ENCODE results near the gene NFKBIE.

NFKBIE gene

DNA sequence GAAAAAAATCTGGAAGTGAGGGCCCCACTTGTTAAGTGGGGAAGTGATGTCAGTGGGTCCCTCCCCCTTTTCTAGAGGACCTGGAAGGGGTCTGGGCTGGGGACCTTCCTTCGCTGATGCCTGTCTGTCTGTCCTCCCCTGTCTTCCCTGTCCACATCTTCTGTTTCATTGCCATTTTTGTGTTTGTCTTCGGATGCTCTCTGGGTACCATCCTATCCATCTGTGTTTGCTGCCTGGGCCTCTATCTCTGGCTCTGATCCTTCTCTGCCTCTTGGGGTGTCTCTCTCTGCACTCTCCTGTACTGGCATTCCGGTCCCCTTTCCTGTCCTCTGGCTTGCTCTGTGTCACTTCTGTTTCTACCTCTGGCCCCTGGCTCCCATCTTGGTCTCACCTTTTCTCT lies 7.2 kb upstream of the NFKBIE start:
- DNase-seq, result no peak

DNA sequence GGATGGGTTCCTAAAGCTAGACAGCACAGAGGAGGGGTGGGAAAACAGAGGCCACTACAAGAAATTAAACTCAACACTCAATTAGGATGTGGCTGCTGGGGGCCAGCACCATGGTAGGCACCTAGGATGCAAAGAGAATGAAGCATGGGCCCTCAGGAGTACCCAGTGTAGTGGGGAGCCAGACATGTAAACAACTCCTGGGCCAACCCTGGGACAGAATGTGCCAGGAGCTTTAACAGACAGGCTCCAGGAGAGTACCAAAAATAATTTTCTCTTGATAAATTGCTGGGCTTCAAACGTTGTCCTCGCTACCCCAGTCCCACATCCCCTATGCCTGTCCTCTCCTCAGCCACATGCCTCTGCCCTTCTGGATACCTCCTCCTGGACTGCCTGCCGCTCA lies 6.6 kb upstream of the NFKBIE start:
- DNase-seq, result no peak

DNA sequence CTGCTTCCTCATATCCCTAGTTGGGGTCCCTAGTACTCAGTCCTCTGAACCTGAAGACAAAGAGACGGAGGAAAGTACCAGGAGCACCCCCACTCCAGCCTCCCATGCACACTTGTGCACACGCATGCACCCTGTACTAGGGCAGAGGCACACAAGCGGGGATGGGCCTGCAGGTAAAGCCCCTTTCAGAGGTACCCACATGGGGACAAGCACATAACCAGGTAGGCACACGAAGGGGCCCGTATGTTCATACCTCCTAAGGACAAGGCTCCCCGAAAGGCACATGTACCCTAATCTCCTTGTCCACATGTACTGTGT lies 6.0 kb upstream of the NFKBIE start:
- DNase-seq, result no peak

DNA sequence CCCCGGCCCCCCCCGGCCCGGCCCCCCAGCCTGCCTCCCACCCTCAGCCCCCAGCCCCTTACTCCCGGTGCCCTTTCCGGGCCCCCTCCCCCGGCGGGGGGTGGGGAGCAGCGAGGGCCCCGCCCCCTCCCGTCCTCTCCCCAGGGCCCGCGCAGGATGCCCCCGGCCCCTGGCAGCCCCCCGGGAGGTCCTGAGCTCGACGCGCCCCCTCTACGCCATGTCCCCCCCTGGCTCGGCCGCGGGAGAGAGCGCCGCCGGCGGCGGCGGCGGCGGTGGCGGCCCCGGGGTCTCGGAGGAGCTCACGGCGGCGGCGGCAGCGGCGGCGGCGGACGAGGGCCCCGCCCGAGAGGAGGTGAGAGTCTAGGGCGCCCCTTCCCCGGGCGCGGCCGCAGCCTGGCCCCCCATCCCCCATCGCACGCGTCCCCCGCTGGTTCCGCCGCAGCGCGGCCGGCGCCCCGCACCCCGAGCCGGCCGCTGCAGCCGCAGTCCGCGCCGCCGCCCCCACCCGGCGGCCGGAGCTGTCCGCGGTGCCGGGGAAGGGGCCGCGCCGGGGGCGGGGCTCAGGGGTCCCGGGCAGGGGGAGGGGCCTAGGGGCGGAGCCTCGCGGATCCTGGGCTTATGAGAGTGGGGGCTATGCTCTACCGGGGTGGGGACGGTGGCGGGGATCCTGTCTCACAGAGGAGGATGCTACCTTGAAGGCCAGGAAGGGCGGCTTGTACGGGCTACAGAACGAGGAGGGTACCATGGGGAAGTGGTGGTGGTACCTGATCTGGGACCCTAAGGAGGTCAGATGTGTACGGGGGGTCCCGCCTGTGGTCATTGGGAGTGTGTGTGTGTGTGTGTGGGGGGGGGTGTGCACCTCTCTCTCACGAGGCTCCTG lies 5.4 kb upstream of the NFKBIE start:
- DNase-seq, result no peak

DNA sequence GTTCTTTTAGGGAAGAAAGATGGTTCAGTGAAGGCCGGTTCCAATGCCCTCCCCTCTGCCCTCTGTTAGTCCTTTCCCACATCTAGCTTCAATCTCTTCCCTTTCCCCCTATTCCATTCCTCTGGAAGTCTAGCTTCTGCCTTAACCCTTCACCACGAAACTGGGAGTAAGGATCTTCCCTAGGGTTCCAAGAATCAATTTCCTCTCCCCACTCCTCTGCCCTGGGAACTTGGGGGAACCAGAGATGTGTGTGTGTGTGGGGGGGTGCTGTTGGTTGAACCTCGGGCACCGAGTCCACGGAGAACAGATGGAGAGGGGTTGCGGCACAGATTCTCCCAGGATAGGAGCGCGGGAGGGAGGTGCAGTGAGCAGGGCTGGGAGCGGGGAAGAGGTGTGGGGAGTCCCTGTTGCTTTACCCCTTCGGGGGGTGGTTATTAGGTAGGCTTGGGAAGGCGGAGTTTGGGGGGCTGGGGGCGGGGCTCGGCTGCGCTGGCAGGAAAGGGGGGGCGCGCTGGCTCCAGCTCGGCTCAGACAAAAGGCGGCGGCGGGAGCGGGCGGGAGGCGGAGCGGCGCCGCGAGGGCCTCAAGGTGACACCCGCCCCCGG lies 4.7 kb upstream of the NFKBIE start, which contains the start of gene TMEM151B:
TSS of gene TMEM151B (plus strand) at position 530 of the 605 bp plus-strand sequence. CDS start 293 bp downstream, outside the sequence.
- DNase-seq, result no peak

DNA sequence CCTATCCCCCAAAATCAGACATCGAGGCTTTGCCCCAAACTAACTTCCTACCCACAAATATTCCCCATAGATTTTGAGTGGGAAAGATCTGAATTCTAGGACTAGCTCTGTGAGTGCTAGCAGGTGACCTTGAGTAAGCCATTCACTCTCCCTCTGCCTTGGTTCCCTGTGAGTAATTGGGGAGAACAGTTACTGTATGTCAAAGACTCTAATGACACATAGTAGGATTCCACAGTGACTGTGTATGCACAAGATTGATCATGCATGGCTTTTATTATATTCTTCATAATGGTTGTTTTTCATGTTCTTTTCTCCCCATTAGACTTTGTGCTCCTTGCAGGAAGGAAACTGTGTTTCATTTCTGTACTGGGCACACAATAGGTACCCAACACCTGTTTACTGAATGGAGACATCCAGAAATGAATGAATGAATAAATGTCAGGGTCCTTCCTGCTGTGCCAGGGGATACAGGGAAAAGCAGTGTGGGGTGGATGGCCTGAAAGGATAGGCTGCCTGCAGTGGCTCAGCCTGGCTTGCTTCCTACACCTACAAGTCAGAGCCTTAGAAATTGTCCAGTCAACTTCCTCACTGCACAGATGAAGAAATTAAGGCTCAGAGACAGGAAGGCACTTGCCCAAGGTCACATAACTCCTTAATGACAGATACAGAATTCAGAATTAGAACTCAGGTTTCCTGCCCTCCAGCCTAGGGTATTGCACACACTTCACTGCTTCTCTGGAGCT lies 4.0 kb upstream of the NFKBIE start:
- no peak for DNase-seq

DNA sequence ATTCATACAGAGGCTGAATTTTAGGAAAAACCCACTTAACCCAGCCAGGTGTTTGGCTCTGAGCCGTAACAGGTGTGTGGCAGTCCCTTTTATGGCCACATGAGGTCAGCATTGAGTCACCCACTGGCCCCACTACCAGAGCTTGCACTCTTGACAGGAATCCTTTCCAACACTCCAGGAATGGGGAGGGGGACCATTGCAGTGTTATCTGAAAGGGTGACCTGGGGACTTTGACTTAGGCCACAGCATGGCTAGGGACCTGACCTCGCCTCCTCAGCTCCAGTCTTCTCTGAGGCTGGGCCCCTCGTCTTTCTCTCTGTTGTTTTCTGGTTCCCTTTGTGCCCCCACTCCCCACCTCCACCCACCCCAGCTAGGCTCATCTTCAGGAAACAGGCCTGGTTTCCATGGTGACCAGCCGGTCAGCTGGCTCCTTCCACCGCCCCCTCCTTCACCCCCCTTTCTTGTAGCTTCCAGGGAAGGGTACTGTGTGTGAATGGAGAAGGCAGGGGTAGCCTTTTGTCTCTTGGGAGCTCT lies 2.8 kb upstream of the NFKBIE start:
- peak; percentile 67 for DNase-seq

DNA sequence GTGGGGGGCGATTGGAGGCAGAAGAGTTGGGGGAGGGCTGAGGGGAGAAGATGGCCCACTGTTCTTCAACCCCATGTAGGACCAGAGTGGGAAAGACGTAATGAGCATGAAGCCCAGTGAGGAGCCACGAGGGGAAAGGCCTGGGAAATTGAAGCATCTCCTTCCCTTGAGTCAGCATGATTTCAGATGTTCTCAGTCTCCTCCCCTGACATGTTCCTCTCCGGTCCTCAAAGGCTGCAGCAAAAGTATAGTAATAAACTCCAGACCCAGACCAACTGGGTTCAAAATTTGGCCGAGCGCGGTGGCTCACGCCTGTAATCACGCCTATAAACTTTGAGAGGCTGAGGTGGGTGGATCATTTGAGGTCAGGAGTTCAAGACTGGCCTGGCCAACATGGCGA lies 1.9 kb upstream of the NFKBIE start:
- DNase-seq, result no peak

DNA sequence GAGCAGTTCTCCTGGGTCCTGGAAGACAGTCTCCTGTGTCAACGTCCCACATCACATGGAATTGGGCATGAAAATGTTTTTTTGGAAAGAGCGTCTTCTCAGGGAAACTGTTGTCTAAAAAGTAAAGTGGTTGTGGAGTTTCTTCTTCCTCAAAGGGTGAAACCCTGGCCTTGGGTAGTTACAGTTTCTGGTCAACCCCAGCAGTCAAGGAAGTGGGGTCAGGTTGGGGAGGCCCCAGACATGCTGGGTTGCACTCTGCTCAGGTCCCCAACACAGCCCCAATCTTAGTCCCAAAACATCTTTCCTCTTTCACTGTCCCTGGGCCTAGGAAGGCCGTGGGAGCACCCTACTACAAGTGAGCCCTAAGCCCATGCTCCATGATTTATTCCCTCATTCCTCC lies 996 bp upstream of the NFKBIE start:
- DNase-seq, result no peak

DNA sequence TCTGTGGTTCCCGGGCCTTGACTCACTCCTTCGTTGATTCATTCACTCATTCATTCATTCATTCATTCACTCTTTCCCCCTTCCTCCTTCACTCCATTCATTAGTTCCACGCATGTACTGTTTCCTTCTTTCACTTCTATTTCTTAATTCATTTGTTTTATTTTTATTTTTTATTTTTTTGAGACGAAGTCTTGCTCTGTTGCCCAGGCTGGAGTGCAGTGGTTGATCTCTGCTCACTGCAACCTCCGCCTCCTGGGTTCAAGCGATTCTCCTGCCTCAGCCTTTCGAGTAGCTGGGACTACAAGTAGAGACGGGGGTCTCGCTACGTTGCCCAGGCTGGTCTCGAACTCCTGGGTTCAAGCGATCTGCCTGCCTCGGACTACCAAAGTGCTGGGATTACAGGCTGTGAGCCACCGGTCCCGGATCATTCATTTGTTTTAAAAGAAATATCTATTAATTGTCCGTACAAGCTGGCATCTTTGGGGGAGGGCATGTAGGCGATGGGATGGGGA lies 427 bp upstream of the NFKBIE start:
- DNase-seq, result no peak

DNA sequence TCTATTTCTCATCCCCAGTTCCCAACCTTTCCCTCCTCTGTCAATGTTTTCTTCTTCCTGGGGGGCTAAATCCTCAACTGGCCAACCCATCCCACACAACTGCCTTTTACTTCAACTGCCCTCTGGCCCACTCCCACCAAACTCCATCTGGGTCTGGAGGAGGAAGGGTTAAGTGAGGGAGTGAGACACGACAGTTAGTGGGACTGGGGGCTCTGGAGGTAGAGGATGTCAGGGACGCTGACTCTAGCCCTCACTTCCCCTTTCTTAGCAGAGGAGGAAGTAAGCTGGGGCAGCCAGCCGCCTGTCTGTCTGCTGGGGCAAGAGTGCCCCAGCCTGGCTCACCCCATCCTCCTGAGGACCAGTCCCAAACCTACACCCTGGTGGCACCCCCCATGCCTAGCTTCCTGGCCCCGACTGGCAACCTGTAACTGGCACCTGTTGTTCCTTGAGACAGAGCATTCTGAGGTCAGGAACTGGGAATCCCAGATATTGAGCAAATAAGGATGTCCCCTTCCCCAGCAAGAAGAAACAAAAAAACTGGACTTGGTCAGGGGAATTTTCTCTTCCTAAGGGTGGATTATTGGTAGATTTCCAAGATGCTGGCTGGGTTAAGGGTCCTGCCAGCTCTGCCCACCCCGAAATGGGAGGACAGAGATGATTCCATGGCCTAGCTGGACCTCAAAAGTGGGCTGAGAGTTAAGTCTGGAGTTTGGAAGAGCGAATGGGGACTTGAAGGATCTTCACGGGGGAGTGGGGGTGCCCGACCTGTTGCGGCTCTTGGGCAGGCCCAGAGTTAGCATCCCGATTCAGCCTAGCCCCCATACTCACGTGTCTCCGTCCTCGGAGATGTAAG lies 971 bp downstream of the NFKBIE start:
- no peak for DNase-seq

DNA sequence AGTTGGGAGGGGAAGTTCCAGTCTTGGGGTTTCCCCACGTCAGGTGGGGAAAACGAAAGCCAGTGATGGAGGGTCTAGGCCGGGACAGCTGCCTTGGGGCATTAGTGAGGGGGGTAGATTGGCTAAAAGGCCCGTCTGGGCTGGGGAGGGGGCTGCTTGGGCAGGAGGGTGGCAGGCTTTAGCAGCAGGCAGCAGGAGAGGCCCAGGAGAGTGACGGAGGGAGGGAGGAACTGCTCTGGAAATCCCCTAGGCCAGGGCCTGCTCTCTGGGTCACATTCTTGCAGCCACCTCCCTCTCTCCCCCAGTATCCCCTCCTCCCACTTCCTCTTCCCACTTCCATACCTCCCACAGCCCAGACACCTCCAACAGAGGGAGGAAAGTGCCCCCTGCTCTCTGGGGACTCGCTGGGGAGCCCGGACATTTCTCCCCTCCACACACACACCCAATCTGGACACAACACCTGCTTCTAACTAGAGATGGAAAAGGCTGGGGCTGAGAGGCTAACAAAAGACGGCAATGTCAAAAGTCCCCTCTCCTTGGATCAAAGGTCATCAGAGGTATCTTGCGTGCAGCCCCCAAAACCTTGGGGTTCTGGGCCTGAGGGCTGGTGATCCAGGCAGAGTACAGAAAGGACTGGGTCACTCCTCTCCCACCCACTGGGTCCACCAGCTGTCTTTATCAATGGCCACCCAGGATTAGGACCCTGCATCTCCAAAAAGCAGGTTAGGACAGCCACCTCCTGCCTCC lies 1.8 kb downstream of the NFKBIE start:
- DNase-seq, result no peak

DNA sequence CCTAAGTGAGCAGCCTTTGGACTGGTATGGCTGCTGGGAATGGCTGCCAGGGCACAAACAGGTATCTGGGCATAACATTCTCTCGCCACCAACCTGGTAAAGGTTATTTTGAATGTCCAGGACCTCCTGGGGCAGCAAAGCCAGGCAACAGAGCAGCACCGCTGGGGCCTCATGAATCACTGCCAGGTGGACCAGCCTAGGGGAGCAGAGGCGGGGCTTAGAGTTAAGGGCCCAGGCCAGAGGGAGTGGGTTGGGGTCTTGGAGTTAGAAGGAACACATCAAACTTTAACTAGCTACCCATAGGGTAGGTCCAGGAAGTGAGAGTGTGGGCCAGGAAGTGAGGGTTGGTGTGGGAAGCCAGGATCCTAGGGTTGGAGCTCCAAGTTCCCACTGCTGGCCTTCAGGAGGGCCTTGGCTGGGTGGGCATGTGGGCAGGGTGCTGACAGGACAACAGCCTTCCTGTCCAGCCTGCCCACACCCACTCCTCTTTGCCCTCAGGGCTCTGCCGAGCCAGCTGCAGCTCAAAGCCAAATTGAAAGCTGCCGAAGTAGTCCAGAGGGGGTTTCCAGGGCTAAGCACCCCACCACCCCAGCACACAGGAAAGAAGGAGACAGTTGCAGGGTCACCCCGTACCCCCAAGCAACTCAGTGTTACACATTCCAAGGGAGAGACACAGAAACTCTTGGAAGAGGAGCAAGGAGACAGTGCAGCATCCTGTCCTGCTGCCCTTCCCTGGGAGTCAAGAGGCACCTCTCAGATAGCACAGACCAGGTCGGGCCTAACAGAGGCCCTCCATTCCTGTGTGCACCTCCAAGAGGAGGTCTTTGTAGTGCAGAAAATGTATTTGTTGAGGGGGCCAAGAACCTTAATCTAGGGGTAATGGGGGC lies 2.6 kb downstream of the NFKBIE start:
- no peak for DNase-seq

DNA sequence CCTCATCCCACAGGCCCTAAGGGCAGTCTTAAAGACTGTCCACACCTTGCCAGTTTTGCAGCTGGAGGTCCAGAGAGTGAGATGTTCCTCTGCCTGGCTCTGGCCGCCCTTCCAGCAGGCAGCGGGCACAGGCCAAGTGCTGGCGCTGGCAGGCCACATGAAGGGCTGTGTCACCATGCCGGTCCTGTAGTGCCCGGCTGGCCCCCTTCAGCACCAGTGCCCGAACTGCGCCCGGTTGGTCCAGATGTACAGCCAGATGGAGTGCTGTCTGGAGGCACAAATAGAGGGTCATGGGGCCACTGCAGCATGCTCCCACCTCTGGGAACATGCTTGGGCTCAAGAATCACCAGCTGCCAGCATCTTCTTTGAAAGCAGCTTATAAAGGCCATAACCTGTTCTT lies 3.8 kb downstream of the NFKBIE start:
- DNase-seq, result no peak

DNA sequence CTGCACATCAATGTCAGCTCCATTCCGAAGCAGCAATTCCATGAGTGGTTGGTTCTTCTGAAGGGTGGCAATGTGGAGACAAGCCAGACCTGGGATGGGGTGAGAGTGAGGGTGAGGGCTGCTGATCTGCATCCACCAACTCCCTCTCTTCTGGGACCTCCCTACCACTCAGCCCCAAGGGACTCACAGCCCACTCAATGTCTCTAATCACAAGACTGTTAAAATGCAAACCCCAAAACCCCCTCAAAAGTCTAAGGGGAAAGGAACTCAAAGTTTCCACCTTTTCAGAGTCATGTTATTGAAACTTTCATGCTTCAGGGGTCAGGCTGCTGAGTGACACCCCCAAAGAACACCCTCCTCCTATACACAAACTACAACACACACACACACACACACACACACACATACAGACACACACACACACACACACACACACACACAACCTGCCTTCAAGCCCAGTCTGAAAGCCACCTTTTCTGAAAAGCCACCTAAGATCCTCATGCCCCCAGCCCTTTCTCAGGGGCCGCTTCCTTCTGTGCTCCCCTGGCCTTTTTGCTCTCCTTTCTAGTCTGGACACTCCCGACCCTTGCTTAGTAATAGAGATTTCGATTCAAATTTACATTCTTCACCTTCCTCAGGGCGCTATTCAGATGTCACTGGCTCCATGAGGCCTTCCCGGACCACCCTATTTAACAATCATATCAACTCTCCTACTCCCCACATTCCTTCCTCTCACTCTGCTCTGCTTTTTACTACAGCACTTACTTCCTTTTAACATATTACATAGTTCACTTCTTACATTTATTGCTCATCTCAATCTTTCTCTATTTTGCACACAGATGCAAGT lies 4.7 kb downstream of the NFKBIE start:
- no peak for DNase-seq

DNA sequence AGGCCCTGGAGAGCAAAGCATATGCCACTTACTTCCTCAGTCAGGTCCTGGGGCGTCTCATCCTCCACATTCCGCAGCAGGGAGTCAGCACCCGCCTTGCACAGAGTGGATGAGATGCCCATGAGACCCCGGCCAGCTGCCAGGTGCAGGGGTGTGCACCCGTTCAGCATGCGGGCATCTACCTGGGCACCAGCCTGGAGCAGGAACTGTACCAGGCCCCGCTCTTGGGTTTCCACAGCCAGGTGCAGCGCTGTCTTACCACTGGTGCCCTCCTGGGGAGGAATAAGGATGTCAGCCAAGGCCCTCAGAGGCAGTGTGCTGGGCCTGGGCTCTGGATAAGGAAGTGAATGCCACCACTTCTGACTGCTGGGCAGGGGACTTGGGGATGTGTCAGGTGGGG lies 5.3 kb downstream of the NFKBIE start:
- DNase-seq, result no peak

DNA sequence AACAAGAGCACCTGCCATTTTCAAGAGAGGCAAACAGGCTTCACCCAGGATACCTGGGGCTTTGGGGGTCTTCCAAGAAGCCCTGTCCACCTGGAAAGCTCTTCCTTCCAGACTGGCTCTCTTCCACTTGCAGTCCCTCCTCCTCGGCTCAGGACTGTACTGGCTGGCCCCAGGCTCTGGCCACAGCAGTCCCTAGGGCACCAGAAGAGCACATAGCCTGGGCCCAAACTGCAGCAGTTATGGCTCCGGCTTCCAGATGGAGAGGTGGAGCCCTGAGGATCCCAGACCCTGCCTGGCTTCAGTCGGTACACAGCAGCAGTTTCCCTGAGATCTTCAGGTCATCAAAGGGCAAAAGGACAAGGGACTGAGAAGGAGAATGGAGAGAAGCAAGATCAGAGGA lies 6.4 kb downstream of the NFKBIE start:
- DNase-seq, result no peak

DNA sequence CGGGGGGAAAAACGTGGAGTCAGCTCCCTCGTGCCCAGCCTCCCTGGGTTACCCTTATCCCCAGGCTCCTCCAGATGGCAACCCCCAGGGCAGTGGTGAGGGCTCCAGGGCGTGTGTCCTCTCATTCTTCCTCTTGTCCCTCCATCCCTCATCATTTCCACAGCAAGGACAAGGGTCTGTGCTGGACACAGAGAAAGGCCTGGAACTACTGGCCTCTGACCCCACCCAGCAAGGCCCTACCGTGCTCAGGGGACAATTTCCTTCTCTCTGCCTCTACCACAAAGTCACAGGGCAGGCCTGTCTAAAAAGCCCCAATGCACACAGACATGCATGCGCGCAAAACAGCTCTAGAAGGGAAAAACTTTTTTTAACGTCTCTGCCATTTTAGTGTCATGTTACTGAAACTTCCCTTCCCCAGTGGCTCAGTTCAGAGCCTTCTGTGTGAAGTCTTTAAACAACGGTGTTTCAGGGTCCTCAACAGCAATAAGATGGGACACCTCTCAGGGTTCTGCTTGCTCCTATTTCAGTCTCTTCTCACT lies 7.0 kb downstream of the NFKBIE start:
- no peak for DNase-seq

DNA sequence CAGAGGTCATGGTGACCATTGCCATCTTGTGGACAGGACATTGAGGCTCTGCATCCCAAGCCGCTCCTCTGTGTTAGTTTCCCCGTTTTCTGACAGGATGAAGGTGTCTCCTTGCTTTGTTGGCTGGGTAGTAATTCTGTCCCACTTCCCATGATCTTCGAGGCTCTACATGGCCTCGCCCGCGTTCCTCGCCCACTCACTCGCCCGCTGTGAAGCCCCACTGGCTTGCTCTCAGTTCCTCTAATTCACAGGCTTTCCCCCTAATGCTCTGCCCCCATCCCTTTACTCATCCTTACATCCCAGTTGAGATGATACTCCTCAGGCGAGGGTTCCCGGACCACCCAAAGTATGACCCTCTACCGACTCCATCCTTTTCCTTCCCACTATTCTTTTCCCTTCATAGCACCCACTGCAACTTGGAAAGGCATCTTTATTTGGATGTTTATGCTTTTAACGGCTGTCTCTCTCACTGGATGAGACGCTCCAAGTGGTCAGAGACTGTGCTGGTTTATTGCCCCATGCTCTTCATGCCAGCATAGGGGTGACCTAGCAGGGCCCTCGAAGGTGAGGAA lies 7.5 kb downstream of the NFKBIE start:
- DNase-seq, result no peak

Measured in activated CD4-positive, alpha-beta T cell treated with anti-CD3 and anti-CD28 coated beads, Interleukin-2, amount 50 U/mL, for 1 hour (primary cell).